Heart left ventricle (tissue), 13 donors: ENCODE measurements around the gene ABCB10.

Experiments used
- POLR2A ChIP-seq, 2 donors: fragments of 450-650 bp; IDR thresholded peaks; one replicate each; pipeline ENCODE4 v1.6.1; 2017; ENCODE audit warnings: antibody characterized with exemption in 2 of 2, mild to moderate bottlenecking in 2 of 2, moderate library complexity in 2 of 2
- TF ChIP-seq, protein P1 (sequence below), 12 donors: fragments of 200-600 bp; sonication (generic) in 4 of 12; IDR thresholded peaks; one replicate each; pipeline versions ENCODE4 v1.5.0 to v1.8.0; 2018 to 2022; ENCODE audit warnings: antibody characterized with exemption in 12 of 12, mild to moderate bottlenecking in 5 of 12
- donor health status: ischemic (EF 13 %, LVEDD 7.1; RV severe dilation, severe dysfunction).
- donor health status: DM: no; HTN: yes; CAD: no.
- donor health status: DM: no; HTN: no; CAD: no.
- donor health status: ischemic (EF 25% LVEDD 6.9; RV normal size, moderate dysfunction).
- donor health status: ischemic (EF 25% LVEDD 5.7; RV mildly dilated, moderate dysfunction).
- donor health status: ischemic (EF 35%, LVEDD 5.7; RV mildly dilated, moderate dysfunction).
- donor health status: nonischemic (EF 11% LVEDD 7.7; RV severe dilation, severe dysfunction).
- donor health status: DM: yes; HTN: yes; CAD: no.
- donor health status: PGD.
- donor health status: ischemic (EF 29% LVEDD 5.4; RV normal size, mild dysfunction).
- donor health status: nonischemic (EF 23%, LVEDD 6.1; RV moderate dilation, normal function).

DNA sequence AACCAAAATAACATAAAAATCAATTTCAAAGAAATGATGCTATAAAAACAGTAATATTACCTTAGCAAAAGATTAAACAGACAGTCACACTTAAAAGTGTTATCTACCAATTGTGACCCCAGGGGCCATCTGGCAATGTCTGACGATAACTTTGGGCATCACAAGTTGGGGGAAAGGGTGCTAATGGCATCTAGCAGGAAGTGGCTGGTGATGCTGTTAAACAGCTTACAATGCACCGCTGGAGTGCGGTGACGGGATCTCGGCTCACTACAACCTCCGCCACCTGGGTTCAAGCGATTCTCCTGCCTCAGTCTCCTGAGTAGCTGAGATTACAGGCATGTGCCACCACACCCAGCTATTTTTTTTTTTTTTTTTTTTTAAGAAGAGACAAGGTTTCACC is 78.0 kb downstream of the ABCB10 start:
- TF ChIP-seq, protein P1, sequence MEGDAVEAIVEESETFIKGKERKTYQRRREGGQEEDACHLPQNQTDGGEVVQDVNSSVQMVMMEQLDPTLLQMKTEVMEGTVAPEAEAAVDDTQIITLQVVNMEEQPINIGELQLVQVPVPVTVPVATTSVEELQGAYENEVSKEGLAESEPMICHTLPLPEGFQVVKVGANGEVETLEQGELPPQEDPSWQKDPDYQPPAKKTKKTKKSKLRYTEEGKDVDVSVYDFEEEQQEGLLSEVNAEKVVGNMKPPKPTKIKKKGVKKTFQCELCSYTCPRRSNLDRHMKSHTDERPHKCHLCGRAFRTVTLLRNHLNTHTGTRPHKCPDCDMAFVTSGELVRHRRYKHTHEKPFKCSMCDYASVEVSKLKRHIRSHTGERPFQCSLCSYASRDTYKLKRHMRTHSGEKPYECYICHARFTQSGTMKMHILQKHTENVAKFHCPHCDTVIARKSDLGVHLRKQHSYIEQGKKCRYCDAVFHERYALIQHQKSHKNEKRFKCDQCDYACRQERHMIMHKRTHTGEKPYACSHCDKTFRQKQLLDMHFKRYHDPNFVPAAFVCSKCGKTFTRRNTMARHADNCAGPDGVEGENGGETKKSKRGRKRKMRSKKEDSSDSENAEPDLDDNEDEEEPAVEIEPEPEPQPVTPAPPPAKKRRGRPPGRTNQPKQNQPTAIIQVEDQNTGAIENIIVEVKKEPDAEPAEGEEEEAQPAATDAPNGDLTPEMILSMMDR (IDR thresholded peaks at IDR 0.05) = no peak
- TF ChIP-seq POLR2A (IDR thresholded peaks at IDR 0.05) = no peak
